ENCODE data around the gene C20orf204.
"Not testable (repeated sequence)": the region's sequence is repeated elsewhere in the genome, so short reads cannot be mapped to it uniquely, and the experiment has no call there.

Gene C20orf204

DNA sequence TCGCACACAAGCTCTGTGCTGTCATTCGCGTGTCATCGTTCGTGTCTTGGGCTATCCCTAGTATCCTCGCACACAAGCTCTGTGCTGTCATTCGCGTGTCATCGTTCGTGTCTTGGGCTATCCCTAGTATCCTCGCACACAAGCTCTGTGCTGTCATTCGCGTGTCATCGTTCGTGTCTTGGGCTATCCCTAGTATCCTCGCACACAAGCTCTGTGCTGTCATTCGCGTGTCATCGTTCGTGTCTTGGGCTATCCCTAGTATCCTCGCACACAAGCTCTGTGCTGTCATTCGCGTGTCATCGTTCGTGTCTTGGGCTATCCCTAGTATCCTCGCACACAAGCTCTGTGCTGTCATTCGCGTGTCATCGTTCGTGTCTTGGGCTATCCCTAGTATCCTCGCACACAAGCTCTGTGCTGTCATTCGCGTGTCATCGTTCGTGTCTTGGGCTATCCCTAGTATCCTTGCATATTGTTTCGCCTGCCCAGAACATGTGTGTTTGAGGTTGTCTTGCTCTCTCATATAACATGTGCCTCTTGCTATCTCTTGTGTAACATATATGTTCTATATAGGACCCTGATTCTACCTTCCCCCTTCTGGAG lies 51.3 kb downstream of the C20orf204 start:
- DNase-seq; in situ Hi-C loops (cut with HindIII; ENCODE audit: low pct_ligation_motif_present, low pct_unique_long_range_greater_than_20kb, low sequenced_read_pairs): not testable (repeated sequence)

DNA sequence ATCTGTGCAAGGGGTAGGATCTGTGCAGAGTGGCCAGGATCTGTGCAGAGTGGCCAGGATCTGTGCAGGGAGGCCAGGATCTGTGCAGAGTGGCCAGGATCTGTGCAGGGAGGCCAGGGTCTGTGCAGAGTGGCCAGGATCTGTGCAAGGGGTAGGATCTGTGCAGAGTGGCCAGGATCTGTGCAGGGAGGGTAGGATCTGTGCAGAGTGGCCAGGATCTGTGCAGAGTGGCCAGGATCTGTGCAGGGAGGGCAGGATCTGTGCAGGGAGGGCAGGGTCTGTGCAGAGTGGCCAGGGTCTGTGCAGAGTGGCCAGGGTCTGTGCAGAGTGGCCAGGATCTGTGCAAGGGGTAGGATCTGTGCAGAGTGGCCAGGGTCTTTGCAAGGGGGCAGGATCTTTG lies 52.6 kb downstream of the C20orf204 start:
- in situ Hi-C loops (cut with HindIII; ENCODE audit: low pct_ligation_motif_present, low pct_unique_long_range_greater_than_20kb, low sequenced_read_pairs); DNase-seq: not testable (repeated sequence)
